Pancreas (tissue), 10 donors: ENCODE results near the gene MMP12. TPM values are rescaled to one million over a fixed set of nuclear protein-coding genes. Genes with fewer than 3 reads are reported as not detected.

Experiments used
- ATAC-seq, 4 donors: fragments of 200-7000 bp; cut with Tn5 transposase; one replicate each; pipeline versions ENCODE4 v1.8.0 to v1.9.1; 2020; ENCODE audit warnings: mild to moderate bottlenecking in 4 of 4, moderate library complexity in 4 of 4
- DNase-seq, 6 donors: peaks; one replicate each; pipeline ENCODE4 v3.0.0-alpha.2; 2020
- FAIRE-seq: peaks from 2 replicates; lab custom pipeline; 2012; peaks lifted over from hg19 to GRCh38; lab: Jason Lieb, UNC
- H3K27ac ChIP-seq, 4 donors: fragments of 200-600 bp; sonication (generic); 1 replicate in 3 of 4; 2 replicates in 1 of 4; pipeline versions ENCODE4 v1.5.0 to v1.8.0; 2020
- H3K27me3 ChIP-seq, 4 donors: fragments of 200-600 bp; one replicate each; pipeline ENCODE4 v1.8.0; 2021
- H3K36me3 ChIP-seq, 3 donors: fragments of 200-600 bp; sonication (generic) in 1 of 3; one replicate each; pipeline versions ENCODE4 v1.5.0 to v1.8.0; 2020 to 2021
- H3K4me1 ChIP-seq, 3 donors: fragments of 200-600 bp; one replicate each; pipeline ENCODE4 v1.8.0; 2021
- H3K4me3 ChIP-seq, 4 donors: fragments of 200-600 bp; sonication (generic) in 2 of 4; one replicate each; pipeline versions ENCODE4 v1.5.0 to v1.8.0; 2020 to 2021
- H3K9me3 ChIP-seq, 4 donors: fragments of 200-600 bp; one replicate each; pipeline ENCODE4 v1.8.0; 2021
- CTCF ChIP-seq, 4 donors: fragments of 200-600 bp; sonication (generic) in 3 of 4; IDR thresholded peaks; one replicate each; pipeline versions ENCODE4 v1.5.0 to v1.8.0; 2021; ENCODE audit warnings: antibody characterized with exemption in 4 of 4
- WGBS, 2 donors: extraction: QIAGEN DNeasy Blood & Tissue Kit; methylation state at CpG; one replicate each; pipeline ENCODE4 v1.1.7; 2013; 5-methylcytosine and 5-hydroxymethylcytosine counted together
- intact Hi-C, 3 donors: fragments of 100-400 bp; cut with DNase I; formaldehyde crosslinking; loops; one replicate each; pipeline versions ENCODE4 v1.11.1 to v1.14.2; 2022
- polyA plus RNA-seq, 2 donors: library from polyadenylated mRNA; stranded (reverse); fragments of 200-250 nt; gene quantifications; one replicate each; pipeline ENCODE4 v1.2.3, GENCODE V29; 2013
- total RNA-seq, 6 donors: library from RNA; stranded (reverse); fragmentation: NEBNext Ultra II Directional in 4 of 6; extraction: Animal tissue kit (Norgen Biotek cat#: 25700) in 4 of 6; gene quantifications; one replicate each; pipeline versions ENCODE4 v1.2.1 to v1.2.4, GENCODE V29; 2021 to 2023
- donor health status: healthy with polysubstance abuse.
- donor health status: DM: no; HTN: no; CAD: no; lungs with moderate emphysema.
- donor health status: DM: no; HTN: no; CAD: no.
- donor health status: control.
- donor health status: control.
- donor health status: Bipolar disorder and iron deficiency.
- donor health status: DM: yes; HTN: yes; CAD: no.
- donor health status: DM: no; HTN: no; CAD: no.
- donor health status: DM: no; HTN: no; CAD: no.
- donor health status: DM: yes; HTN: yes; CAD: no.

The MMP12 gene
- total and polyA plus RNA-seq, 8 donors: 0.12 to 0.19 TPM; not detected in 6

DNA sequence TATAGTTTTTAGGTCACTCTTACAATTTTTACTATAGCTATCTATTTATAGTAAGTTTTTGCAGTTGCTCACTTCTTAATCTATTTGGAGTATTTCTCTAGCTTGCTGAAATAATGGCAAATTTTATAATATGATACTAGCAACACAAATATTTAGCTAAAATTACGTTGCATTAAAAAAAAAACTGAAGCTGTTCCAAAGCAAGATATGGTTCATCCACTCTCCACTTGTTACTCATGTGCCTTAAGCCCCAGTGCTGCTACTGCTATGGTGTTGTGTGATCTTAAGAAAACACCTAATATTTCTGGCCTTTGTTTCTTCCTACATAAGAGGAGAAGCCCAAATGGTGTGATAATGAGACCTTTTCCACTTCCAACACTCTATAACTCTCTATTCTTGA, 31.9 kb downstream of the MMP12 start:
- H3K27ac ChIP-seq: no peak overlapping the region
- peaks cover 0 to 2% (median 0%) of the 10 kb centered on the region in 3 donors for H3K4me1 ChIP-seq
- no peaks in the 10 kb centered on the region for H3K36me3 ChIP-seq
- ATAC-seq (no peak), FAIRE-seq (no peak), DNase-seq (no peak)
- WGBS, 2 donors: 29 to 33% methylated on average over 1 of the region's 1 CpG
- no peak for TF ChIP-seq CTCF (IDR thresholded peaks at IDR 0.05)
- H3K9me3 ChIP-seq: no peaks in the 10 kb centered on the region
- H3K27me3 ChIP-seq: no peaks in the 10 kb centered on the region
- H3K4me3 ChIP-seq: no peak overlapping the region
- intact Hi-C loops: no loop called here

DNA sequence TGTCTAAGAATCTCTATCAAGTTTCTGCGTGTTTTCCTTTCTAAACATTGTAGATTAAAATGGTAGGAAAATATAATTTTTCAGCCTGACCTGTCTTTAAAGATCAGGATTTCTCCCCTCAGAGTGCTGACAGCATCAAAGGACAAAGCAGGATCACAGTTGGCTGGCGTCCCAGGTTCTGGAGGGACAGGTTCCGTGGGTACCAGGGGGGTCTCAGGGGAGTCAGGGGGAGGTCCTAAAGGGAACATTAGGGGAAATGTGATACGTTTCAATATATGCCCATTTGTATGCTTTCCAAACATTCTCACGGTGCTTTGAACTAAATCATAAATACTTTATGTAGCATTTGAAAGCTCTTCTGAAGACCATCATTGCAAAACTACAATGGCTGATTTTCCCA, 34.8 kb downstream of the MMP12 start:
- 10% methylated on average over 5 of the region's 5 CpGs for WGBS, 2 donors
- no peak for TF ChIP-seq CTCF (IDR thresholded peaks at IDR 0.05)
- no peaks in the 10 kb centered on the region for H3K9me3 ChIP-seq
- H3K4me1 ChIP-seq: peaks cover 0 to 2% (median 0%) of the 10 kb centered on the region in 3 donors
- intact Hi-C loops: no loop called here
- no peak for ATAC-seq
- no peak overlapping the region for H3K27ac ChIP-seq
- FAIRE-seq: no peak
- no peaks in the 10 kb centered on the region for H3K36me3 ChIP-seq
- DNase-seq: no peak
- no peaks in the 10 kb centered on the region for H3K27me3 ChIP-seq
- no peak overlapping the region for H3K4me3 ChIP-seq

GRCh38 chr11:102837646-102838045, 37.1 kb downstream of the MMP12 start:
- no peak overlapping the region for H3K27ac ChIP-seq
- H3K27me3 ChIP-seq: no peaks in the 10 kb centered on the region
- H3K36me3 ChIP-seq: no peaks in the 10 kb centered on the region
- DNase-seq (no peak), ATAC-seq (no peak), FAIRE-seq (no peak)
- peaks cover 0 to 2% (median 0%) of the 10 kb centered on the region in 3 donors for H3K4me1 ChIP-seq
- intact Hi-C loops: no loop called here
- H3K9me3 ChIP-seq: no peaks in the 10 kb centered on the region
- TF ChIP-seq CTCF (IDR thresholded peaks at IDR 0.05): no peak
- no peak overlapping the region for H3K4me3 ChIP-seq
- WGBS, 2 donors: 45 to 75% methylated on average over 2 of the region's 2 CpGs

GRCh38 chr11:102837156-102837555, 37.6 kb downstream of the MMP12 start:
- Histone ChIP-seq H3K36me3 (no peaks in the 10 kb centered on the region), H3K27me3 (no peaks in the 10 kb centered on the region), H3K27ac (no peak overlapping the region), H3K4me3 (no peak overlapping the region), H3K4me1 (peaks cover 0 to 2% (median 0%) of the 10 kb centered on the region in 3 donors), H3K9me3 (no peaks in the 10 kb centered on the region)
- DNase-seq (no peak), ATAC-seq (no peak), FAIRE-seq (no peak)
- TF ChIP-seq CTCF (IDR thresholded peaks at IDR 0.05): no peak
- intact Hi-C loops: no loop called here
- whole genome bisulfite sequencing, 2 donors: 59 to 85% methylated on average over 2 of the region's 2 CpGs

DNA sequence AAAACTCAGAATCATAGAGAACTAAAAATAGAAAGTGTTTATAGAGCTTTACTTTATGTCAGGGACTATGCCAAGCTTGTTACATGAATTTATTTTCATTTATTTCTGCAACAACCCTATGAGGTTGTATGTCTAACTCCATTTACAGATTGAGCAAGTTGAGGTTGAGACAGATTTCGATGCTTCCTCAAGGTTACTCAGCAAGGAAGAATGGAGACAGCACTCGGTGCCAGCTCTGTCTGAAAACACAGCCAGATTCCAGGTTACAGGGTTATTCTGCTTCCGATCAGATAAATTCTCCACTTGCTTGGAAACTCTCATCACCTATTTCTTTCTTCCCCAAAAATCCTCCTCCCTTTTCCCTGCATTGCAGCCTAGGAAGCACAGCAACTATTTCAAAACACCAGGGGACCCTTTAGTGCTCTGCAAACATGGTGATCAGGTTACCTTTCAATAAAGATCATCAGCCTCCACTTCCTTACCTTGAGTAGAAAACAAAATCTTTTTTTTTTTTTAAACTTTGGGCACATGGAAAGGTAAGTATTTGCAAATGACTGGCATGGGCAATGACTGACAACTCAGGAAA, 38.4 kb downstream of the MMP12 start:
- TF ChIP-seq CTCF (IDR thresholded peaks at IDR 0.05): no peak
- intact Hi-C loops: no loop called here
- Histone ChIP-seq H3K4me3 (no peak overlapping the region), H3K4me1 (peaks cover 0 to 2% (median 0%) of the 10 kb centered on the region in 3 donors), H3K36me3 (no peaks in the 10 kb centered on the region), H3K27me3 (no peaks in the 10 kb centered on the region), H3K27ac (no peak overlapping the region), H3K9me3 (no peaks in the 10 kb centered on the region)
- no peak for FAIRE-seq
- 51 to 66% methylated on average over 3 of the region's 3 CpGs for WGBS, 2 donors
- DNase-seq: no peak
- peak in 1 of 4 donors; percentile 43 for ATAC-seq
